HepG2 (cell line): Measurements from ENCODE around the gene CCL27. TPM values are rescaled to one million over a fixed set of nuclear protein-coding genes. Genes with fewer than 3 reads are reported as not detected.

ENCODE experiments used
- ATF2 ChIP-seq: sonication (generic); formaldehyde crosslinking; IDR thresholded peaks from 2 replicates; pipeline ENCODE4 v1.4.0; 2020; ENCODE audit warnings: missing genetic modification reagents
- CEBPG ChIP-seq: IDR thresholded peaks from 2 replicates; pipeline ENCODE4 v1.6.1; 2016
- DMAP1 ChIP-seq: IDR thresholded peaks from 2 replicates; pipeline ENCODE4 v1.6.1; 2016
- GATAD1 ChIP-seq: IDR thresholded peaks from 2 replicates; pipeline ENCODE4 v1.6.1; 2016; ENCODE audit warnings: missing genetic modification reagents, missing compliant biosample characterization
- HNRNPH1 ChIP-seq: fragments of 200-400 bp; formaldehyde crosslinking; optimal IDR thresholded peaks from 2 replicates; pipeline ENCODE3; 2017; ENCODE audit warnings: mild to moderate bottlenecking, low read depth, low read length
- ISL2 ChIP-seq: sonication (generic); formaldehyde crosslinking; IDR thresholded peaks from 2 replicates; pipeline ENCODE4 v1.5.0; 2020; ENCODE audit warnings: missing genetic modification reagents
- NFE2L2 ChIP-seq: fragments of 150-350 bp; IDR thresholded peaks from 2 replicates; pipeline ENCODE4 v1.6.1; 2014; ENCODE audit warnings: low read length
- PHF20 ChIP-seq: sonication (generic); formaldehyde crosslinking; IDR thresholded peaks from 2 replicates; pipeline ENCODE4 v1.5.0; 2020; ENCODE audit warnings: mild to moderate bottlenecking, missing genetic modification reagents
- RNF219 ChIP-seq: sonication (generic); formaldehyde crosslinking; IDR thresholded peaks from 2 replicates; pipeline ENCODE4 v1.5.0; 2020; ENCODE audit warnings: mild to moderate bottlenecking, missing genetic modification reagents
- ZNF672 ChIP-seq: sonication (generic); formaldehyde crosslinking; IDR thresholded peaks from 2 replicates; pipeline ENCODE4 v1.8.1; 2022; ENCODE audit warnings: missing genetic modification reagents
- polyA plus RNA-seq, 8 experiments: library from polyadenylated mRNA; depleted of rRNA in 3 of 8; stranded (reverse) in 7 of 8; unstranded in 1 of 8; fragments of >200 nt; fragmentation: Illumina TruSeq in 4 of 8; extraction: Trizol in 4 of 8; gene quantifications; 2 replicates each; pipeline versions ENCODE4 v1.2.1 to v1.2.3, GENCODE V29; 2011 to 2016; ENCODE audit warnings: low read depth in 4 of 8, missing spikeins in 1 of 8, mixed read lengths in 1 of 8; ENCODE audit not compliant: insufficient read depth in 1 of 8
- total RNA-seq, 5 experiments: library from RNA; depleted of rRNA; stranded (reverse); fragments of >200 nt; fragmentation: Illumina TruSeq; extraction: Trizol; gene quantifications; 2 replicates each; pipeline ENCODE4 v1.2.3, GENCODE V29; 2016; ENCODE audit warnings: low read depth in 1 of 5
- TF ChIP-seq, protein P1 (sequence below): sonication (generic); formaldehyde crosslinking; IDR thresholded peaks from one replicate; pipeline ENCODE4 v1.5.1; 2020; ENCODE audit warnings: mild to moderate bottlenecking, missing genetic modification reagents; ENCODE audit errors: not compliant biosample characterization
- TF ChIP-seq, protein P2 (sequence below): sonication (generic); formaldehyde crosslinking; IDR thresholded peaks from 2 replicates; pipeline ENCODE4 v1.4.0; 2020; ENCODE audit warnings: mild to moderate bottlenecking, missing genetic modification reagents

Gene CCL27
- total and polyA plus RNA-seq, 2 of the 13 experiments (the other 11 are each of a cell fraction or from before 2014, with no cell fraction given): not detected

DNA sequence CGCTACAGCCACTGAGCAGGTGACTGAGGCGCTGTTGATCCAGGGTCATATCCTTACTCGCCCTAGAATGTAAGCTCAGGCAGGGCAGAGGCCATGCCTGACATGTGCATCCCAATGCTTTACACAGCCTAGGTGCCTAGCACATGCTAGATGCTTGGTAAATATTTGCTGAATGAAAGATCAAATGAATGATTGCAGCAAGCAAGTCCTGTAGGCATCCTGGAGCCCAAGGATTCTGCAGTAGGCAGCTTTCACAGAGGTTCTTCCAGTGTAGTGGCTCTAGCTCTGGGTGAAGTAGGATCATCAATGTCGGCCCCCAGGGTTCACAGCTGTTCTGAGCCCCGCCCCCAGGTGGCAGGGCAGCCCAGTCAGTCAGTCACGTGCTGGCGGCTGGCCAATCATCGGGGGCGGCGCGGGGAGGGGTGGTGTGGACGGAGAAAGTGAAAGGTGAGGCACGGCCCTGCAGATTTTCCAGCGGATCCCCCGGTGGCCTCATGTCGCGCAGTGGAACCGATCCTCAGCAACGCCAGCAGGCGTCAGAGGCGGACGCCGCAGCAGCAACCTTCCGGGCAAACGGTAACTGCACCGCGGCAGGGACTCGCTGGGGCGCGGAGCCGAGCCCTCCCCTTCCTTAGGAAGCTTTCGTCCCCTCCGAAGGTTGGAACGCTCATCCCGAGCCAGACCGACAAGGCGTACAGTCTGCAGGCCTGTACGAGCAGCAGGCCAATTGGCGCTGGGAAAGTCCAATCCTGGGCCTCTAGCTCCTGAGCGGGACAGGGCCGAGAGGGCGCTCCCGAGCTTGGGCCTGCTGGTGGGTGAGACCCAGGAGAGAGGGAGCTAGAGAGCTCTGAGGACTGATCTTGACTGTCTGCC is 16.0 kb downstream of the CCL27 start, which contains the start of gene GALT (continued):
- TF ChIP-seq, protein P1, sequence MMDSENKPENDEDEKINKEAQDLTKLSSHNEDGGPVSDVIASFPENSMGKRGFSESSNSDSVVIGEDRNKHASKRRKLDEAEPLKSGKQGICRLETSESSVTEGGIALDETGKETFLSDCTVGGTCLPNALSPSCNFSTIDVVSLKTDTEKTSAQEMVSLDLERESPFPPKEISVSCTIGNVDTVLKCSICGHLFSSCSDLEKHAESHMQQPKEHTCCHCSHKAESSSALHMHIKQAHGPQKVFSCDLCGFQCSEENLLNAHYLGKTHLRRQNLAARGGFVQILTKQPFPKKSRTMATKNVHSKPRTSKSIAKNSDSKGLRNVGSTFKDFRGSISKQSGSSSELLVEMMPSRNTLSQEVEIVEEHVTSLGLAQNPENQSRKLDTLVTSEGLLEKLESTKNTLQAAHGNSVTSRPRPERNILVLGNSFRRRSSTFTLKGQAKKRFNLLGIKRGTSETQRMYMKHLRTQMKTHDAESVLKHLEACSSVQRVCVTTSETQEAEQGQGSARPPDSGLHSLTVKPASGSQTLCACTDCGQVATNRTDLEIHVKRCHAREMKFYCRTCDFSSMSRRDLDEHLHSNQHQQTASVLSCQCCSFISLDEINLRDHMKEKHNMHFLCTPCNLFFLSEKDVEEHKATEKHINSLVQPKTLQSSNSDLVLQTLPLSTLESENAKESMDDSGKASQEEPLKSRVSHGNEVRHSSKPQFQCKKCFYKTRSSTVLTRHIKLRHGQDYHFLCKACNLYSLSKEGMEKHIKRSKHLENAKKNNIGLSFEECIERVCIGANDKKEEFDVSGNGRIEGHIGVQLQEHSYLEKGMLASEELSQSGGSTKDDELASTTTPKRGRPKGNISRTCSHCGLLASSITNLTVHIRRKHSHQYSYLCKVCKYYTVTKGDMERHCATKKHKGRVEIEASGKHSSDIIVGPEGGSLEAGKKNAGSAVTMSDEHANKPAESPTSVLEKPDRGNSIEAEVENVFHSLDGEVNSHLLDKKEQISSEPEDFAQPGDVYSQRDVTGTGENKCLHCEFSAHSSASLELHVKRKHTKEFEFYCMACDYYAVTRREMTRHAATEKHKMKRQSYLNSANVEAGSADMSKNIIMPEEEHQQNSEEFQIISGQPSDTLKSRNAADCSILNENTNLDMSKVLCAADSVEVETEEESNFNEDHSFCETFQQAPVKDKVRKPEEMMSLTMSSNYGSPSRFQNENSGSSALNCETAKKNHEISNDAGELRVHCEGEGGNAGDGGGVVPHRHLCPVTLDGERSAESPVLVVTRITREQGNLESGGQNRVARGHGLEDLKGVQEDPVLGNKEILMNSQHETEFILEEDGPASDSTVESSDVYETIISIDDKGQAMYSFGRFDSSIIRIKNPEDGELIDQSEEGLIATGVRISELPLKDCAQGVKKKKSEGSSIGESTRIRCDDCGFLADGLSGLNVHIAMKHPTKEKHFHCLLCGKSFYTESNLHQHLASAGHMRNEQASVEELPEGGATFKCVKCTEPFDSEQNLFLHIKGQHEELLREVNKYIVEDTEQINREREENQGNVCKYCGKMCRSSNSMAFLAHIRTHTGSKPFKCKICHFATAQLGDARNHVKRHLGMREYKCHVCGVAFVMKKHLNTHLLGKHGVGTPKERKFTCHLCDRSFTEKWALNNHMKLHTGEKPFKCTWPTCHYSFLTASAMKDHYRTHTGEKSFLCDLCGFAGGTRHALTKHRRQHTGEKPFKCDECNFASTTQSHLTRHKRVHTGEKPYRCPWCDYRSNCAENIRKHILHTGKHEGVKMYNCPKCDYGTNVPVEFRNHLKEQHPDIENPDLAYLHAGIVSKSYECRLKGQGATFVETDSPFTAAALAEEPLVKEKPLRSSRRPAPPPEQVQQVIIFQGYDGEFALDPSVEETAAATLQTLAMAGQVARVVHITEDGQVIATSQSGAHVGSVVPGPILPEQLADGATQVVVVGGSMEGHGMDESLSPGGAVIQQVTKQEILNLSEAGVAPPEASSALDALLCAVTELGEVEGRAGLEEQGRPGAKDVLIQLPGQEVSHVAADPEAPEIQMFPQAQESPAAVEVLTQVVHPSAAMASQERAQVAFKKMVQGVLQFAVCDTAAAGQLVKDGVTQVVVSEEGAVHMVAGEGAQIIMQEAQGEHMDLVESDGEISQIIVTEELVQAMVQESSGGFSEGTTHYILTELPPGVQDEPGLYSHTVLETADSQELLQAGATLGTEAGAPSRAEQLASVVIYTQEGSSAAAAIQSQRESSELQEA (CRISPR knock-in tag): no peak
- TF ChIP-seq DMAP1 (CRISPR knock-in tag) (peak; percentile 78; the same call in 1 of the 2 replicates), RNF219 (CRISPR knock-in tag) (no peak), GATAD1 (peak; percentile 75), HNRNPH1 (no peak), ATF2 (peak; percentile 14; the same call in 1 of the 2 replicates), PHF20 (peak; percentile 77), ZNF672 (CRISPR knock-in tag) (no peak), CEBPG (CRISPR knock-in tag) (peak; percentile 33; the same call in 1 of the 2 replicates), NFE2L2 (no peak), ISL2 (CRISPR knock-in tag) (peak; percentile 19; the same call in 1 of the 2 replicates)
- TF ChIP-seq, protein P2, sequence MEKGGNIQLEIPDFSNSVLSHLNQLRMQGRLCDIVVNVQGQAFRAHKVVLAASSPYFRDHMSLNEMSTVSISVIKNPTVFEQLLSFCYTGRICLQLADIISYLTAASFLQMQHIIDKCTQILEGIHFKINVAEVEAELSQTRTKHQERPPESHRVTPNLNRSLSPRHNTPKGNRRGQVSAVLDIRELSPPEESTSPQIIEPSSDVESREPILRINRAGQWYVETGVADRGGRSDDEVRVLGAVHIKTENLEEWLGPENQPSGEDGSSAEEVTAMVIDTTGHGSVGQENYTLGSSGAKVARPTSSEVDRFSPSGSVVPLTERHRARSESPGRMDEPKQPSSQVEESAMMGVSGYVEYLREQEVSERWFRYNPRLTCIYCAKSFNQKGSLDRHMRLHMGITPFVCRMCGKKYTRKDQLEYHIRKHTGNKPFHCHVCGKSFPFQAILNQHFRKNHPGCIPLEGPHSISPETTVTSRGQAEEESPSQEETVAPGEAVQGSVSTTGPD: peak; percentile 18; the same call in 1 of the 2 replicates
